ENCODE data around the gene NT5C2.
"Not testable (repeated sequence)": the region's sequence is repeated elsewhere in the genome, so short reads cannot be mapped to it uniquely, and the experiment has no call there.

NT5C2 gene

GRCh38 chr10:103207141-103207540, 14.1 kb upstream of the NT5C2 start:
- no peak for DNase-seq (ENCODE audit: low read depth in 2 of 2)
- TF ChIP-seq CTCF (IDR thresholded peaks at IDR 0.05; ENCODE audit: low read depth, low read length) = no peak
- no peak overlapping the region for H3K4me3 ChIP-seq (replicated peaks in 1 of 2; ENCODE audit: low read depth in 2 of 2, low read length in 2 of 2)

GRCh38 chr10:103206715-103207114, 13.6 kb upstream of the NT5C2 start:
- DNase-seq (ENCODE audit: low read depth in 2 of 2); H3K4me3 ChIP-seq (replicated peaks in 1 of 2; ENCODE audit: low read depth in 2 of 2, low read length in 2 of 2): not testable (repeated sequence)

GRCh38 chr10:103205401-103205800, 12.3 kb upstream of the NT5C2 start:
- not testable (repeated sequence) for H3K4me3 ChIP-seq (replicated peaks in 1 of 2; ENCODE audit: low read depth in 2 of 2, low read length in 2 of 2); DNase-seq (ENCODE audit: low read depth in 2 of 2)

- no peak for TF ChIP-seq CTCF (IDR thresholded peaks at IDR 0.05; ENCODE audit: low read depth, low read length)
- H3K4me3 ChIP-seq (replicated peaks in 1 of 2; ENCODE audit: low read depth in 2 of 2, low read length in 2 of 2) = no peak overlapping the region
- DNase-seq (ENCODE audit: low read depth in 2 of 2) = no peak
These were observed 11.5 kb upstream of the NT5C2 start for GRCh38 chr10:103204353-103205255.

GRCh38 chr10:103203466-103203865, 10.4 kb upstream of the NT5C2 start:
- no peak overlapping the region for H3K4me3 ChIP-seq (replicated peaks in 1 of 2; ENCODE audit: low read depth in 2 of 2, low read length in 2 of 2)
- DNase-seq (ENCODE audit: low read depth in 2 of 2) = no peak
- no peak for TF ChIP-seq CTCF (IDR thresholded peaks at IDR 0.05; ENCODE audit: low read depth, low read length)

- no peak for DNase-seq (ENCODE audit: low read depth in 2 of 2)
- TF ChIP-seq CTCF (IDR thresholded peaks at IDR 0.05; ENCODE audit: low read depth, low read length) = no peak
- no peak overlapping the region for H3K4me3 ChIP-seq (replicated peaks in 1 of 2; ENCODE audit: low read depth in 2 of 2, low read length in 2 of 2)
These were observed 9.2 kb upstream of the NT5C2 start for GRCh38 chr10:103202319-103202718.

GRCh38 chr10:103199488-103199887, 6.4 kb upstream of the NT5C2 start:
- no peak for TF ChIP-seq CTCF (IDR thresholded peaks at IDR 0.05; ENCODE audit: low read depth, low read length)
- peak in 1 of 2 donors; percentile 24 for DNase-seq (ENCODE audit: low read depth in 2 of 2)
- no peak overlapping the region for H3K4me3 ChIP-seq (replicated peaks in 1 of 2; ENCODE audit: low read depth in 2 of 2, low read length in 2 of 2)

GRCh38 chr10:103198648-103199047, 5.6 kb upstream of the NT5C2 start:
- TF ChIP-seq CTCF (IDR thresholded peaks at IDR 0.05; ENCODE audit: low read depth, low read length) = no peak
- no peak for DNase-seq (ENCODE audit: low read depth in 2 of 2)
- no peak overlapping the region for H3K4me3 ChIP-seq (replicated peaks in 1 of 2; ENCODE audit: low read depth in 2 of 2, low read length in 2 of 2)
